KG1 (cell line): Measurements from ENCODE around the gene TLE1.

Source experiments
- DNase-seq: peaks from one replicate; lab custom pipeline; 2025; lab: John Stamatoyannopoulos, UW

The TLE1 gene

GRCh38 chr9:81573415-81574321 lies 115.7 kb downstream of the TLE1 start:
- DNase-seq: no peak

GRCh38 chr9:81570083-81570482 lies 119.3 kb downstream of the TLE1 start:
- DNase-seq: no peak

- DNase-seq: no peak
Measured at GRCh38 chr9:81566074-81566698, 123.2 kb downstream of the TLE1 start.

GRCh38 chr9:81565609-81566008 lies 123.7 kb downstream of the TLE1 start:
- no peak for DNase-seq

- no peak for DNase-seq
Measured at GRCh38 chr9:81565144-81565543, 124.2 kb downstream of the TLE1 start.

GRCh38 chr9:81564632-81565031 lies 124.7 kb downstream of the TLE1 start:
- DNase-seq: no peak

- DNase-seq: no peak
Measured at GRCh38 chr9:81563739-81564138, 125.6 kb downstream of the TLE1 start.

- no peak for DNase-seq
Measured at GRCh38 chr9:81563020-81563407, 126.3 kb downstream of the TLE1 start.

GRCh38 chr9:81562231-81563019 lies 126.9 kb downstream of the TLE1 start:
- no peak for DNase-seq

GRCh38 chr9:81560851-81561732 lies 128.3 kb downstream of the TLE1 start:
- no peak for DNase-seq

- DNase-seq: no peak
Measured at GRCh38 chr9:81559709-81560108, 129.6 kb downstream of the TLE1 start.

GRCh38 chr9:81559197-81559596 lies 130.2 kb downstream of the TLE1 start:
- DNase-seq: no peak

GRCh38 chr9:81558091-81558830 lies 131.1 kb downstream of the TLE1 start:
- DNase-seq: no peak

- DNase-seq: no peak
Measured at GRCh38 chr9:81557452-81558090, 131.8 kb downstream of the TLE1 start.

GRCh38 chr9:81556923-81557322 lies 132.4 kb downstream of the TLE1 start:
- DNase-seq: no peak

GRCh38 chr9:81552581-81552991 lies 136.8 kb downstream of the TLE1 start:
- no peak for DNase-seq

- no peak for DNase-seq
Measured at GRCh38 chr9:81550207-81550583, 139.2 kb downstream of the TLE1 start.

GRCh38 chr9:81549500-81550206 lies 139.7 kb downstream of the TLE1 start:
- DNase-seq: no peak

GRCh38 chr9:81548911-81549310 lies 140.4 kb downstream of the TLE1 start:
- DNase-seq: no peak

GRCh38 chr9:81546489-81546888 lies 142.9 kb downstream of the TLE1 start:
- DNase-seq: no peak
